DMS153 treated with DMSO at 0.1 percent for 48 hours (cell line): ENCODE results near the gene UCN3.

ENCODE experiments used
- DNase-seq: peaks from one replicate; lab custom pipeline; 2025; ENCODE audit not compliant: unreplicated experiment; lab: John Stamatoyannopoulos, UW

UCN3 gene

GRCh38 chr10:5364890-5365338 is at the start of gene UCN3:
TSS of gene UCN3 (plus strand) at chr10:5364966. CDS start at chr10:5373721, 8,755 bp downstream.
- DNase-seq = no peak

- no peak for DNase-seq
Measured at GRCh38 chr10:5317547-5318107, 47.1 kb upstream of the UCN3 start.

GRCh38 chr10:5318148-5318547 is 46.6 kb upstream of the UCN3 start:
- no peak for DNase-seq

GRCh38 chr10:5319863-5320262 is 44.9 kb upstream of the UCN3 start:
- no peak for DNase-seq

GRCh38 chr10:5321273-5321672 is 43.5 kb upstream of the UCN3 start:
- DNase-seq = no peak

- DNase-seq = no peak
Measured at GRCh38 chr10:5323446-5323845, 41.3 kb upstream of the UCN3 start.

- no peak for DNase-seq
Measured at GRCh38 chr10:5325076-5325475, 39.7 kb upstream of the UCN3 start.

GRCh38 chr10:5334196-5334880 is 30.4 kb upstream of the UCN3 start:
- DNase-seq = no peak

GRCh38 chr10:5338010-5338409 is 26.8 kb upstream of the UCN3 start:
- no peak for DNase-seq

- no peak for DNase-seq
Measured at GRCh38 chr10:5343092-5343491, 21.7 kb upstream of the UCN3 start.

GRCh38 chr10:5343561-5343960 is 21.2 kb upstream of the UCN3 start:
- no peak for DNase-seq

- DNase-seq = no peak
Measured at GRCh38 chr10:5343979-5344378, 20.8 kb upstream of the UCN3 start.

GRCh38 chr10:5344746-5345145 is 20.0 kb upstream of the UCN3 start:
- no peak for DNase-seq

- DNase-seq = no peak
Measured at GRCh38 chr10:5346881-5347280, 17.9 kb upstream of the UCN3 start.

- DNase-seq = no peak
Measured at GRCh38 chr10:5349362-5349761, 15.4 kb upstream of the UCN3 start.

- no peak for DNase-seq
Measured at GRCh38 chr10:5354068-5354467, 10.7 kb upstream of the UCN3 start.

GRCh38 chr10:5355594-5356301 is 9.0 kb upstream of the UCN3 start:
- no peak for DNase-seq

GRCh38 chr10:5356302-5356763 is 8.4 kb upstream of the UCN3 start:
- DNase-seq = no peak

GRCh38 chr10:5360318-5360915 is 4.3 kb upstream of the UCN3 start:
- DNase-seq = peak; percentile 39

- no peak for DNase-seq
Measured at GRCh38 chr10:5361966-5362365, 2.8 kb upstream of the UCN3 start.

GRCh38 chr10:5362873-5363272 is 1.9 kb upstream of the UCN3 start:
- DNase-seq = no peak

- no peak for DNase-seq
Measured at GRCh38 chr10:5364374-5364773, 392 bp upstream of the UCN3 start.
